Medulla oblongata (tissue), 1 donor: ENCODE measurements around the gene TTLL8.
"Not testable (repeated sequence)": the region's sequence is repeated elsewhere in the genome, so short reads cannot be mapped to it uniquely, and the experiment has no call there.

ENCODE experiments used
- DNase-seq: peaks from one replicate; pipeline ENCODE4 v3.0.0-alpha.2; 2015; ENCODE audit errors: extremely low spot score

TTLL8 gene

GRCh38 chr22:49989826-49990225 lies 68.3 kb downstream of the TTLL8 start:
- DNase-seq = not testable (repeated sequence)

DNA sequence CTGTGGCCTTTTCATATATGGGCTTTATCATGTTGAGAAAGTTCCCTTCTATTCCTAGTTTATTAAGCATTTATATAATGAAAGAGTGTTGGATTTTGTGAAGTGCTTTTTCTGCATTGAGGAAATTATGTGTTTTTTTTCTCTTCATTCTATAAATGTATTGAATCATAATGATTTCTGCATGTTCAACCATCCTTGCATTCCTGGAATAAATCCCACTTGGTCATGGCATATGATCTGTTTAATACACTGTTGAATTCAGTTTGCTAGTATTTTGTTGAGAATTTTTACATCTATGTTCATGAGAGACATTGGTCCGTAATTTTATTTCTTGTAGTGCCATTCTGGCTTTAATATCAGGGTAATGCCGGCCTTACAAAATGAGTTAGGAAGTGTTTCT lies 71.8 kb downstream of the TTLL8 start:
- no peak for DNase-seq

DNA sequence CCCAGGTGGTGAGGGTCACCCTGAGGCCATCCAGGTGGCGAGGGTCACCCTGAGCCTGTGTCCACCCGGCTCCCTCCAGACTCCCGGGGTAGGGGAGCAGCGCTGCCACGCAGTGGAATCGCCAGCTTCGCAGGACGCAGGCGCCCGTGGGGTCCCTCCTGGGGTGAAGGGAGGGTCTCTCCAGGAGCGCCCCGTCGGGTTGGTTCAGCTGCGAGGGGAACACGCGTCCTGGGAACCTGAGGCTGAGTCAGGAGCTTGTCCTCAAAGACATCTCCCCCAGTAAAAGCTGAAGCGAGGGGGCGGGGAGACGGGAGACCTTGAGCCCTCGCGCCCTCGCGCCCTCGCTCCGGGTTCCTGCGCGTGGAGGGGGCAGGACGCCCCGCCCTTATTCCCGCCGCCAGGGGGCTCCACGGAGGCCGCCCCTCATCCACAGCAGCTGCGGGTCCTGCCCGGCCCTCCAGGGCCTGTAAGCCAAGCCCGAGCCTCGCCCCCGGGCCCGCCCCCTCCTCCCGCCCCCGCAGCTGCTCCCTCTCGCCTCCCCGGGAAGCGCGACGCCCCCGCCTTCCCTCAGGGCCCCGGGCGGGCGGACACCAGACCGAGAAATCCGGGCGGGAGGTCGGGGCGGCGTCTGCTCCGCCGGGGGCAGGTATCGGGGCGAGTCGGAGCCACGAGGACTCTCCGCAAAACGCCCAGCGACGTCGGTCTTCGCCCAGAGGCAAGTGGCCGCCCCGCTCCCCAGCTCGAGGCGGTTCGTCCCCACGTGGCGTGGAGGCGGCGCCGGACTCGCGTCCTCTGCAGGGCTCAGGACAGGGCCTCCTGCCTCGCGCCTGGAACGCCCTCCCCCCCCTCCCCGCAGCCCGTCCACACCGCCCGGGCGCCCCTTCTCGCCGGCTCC lies 74.7 kb downstream of the TTLL8 start:
- DNase-seq = no peak

- DNase-seq = not testable (repeated sequence)
These were observed 76.3 kb downstream of the TTLL8 start for GRCh38 chr22:49981799-49982198.

GRCh38 chr22:49979587-49980264 lies 78.4 kb downstream of the TTLL8 start:
- DNase-seq = no peak

- DNase-seq = no peak
These were observed 80.5 kb downstream of the TTLL8 start for GRCh38 chr22:49977578-49977977.

DNA sequence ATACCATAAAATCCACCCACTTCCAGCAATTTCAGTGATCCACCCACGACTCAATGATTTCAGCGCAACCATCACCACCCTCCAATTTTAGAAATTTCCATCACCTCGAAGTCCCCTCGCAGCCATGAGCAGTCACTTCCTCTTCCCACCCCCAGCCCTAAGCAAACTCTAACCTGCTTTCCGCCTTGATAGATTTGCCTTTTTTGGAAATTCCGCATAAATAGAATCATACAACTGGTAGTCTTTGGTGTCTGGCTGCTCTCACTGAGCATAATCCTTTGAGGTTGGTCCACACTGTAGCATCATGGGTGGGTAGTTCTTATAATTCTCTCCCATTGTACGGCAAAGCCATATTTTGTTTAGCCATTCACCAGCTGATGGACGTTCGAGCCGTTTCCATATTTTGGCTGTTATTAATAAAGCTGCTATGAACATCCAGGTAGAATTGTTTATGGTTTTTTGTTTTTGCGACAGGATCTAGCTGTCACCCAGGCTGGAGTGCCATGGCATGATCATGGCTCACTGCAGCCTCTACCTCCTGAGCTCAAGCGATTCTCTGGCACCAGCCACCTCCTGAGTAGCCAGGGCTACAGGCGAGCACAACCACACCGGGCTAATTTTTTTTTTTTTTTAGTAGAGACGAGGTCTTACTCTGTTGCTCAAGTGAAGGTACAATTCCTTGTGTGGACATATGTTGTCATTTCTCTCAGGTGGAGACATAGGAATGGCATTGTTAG lies 81.5 kb downstream of the TTLL8 start:
- DNase-seq = no peak

DNA sequence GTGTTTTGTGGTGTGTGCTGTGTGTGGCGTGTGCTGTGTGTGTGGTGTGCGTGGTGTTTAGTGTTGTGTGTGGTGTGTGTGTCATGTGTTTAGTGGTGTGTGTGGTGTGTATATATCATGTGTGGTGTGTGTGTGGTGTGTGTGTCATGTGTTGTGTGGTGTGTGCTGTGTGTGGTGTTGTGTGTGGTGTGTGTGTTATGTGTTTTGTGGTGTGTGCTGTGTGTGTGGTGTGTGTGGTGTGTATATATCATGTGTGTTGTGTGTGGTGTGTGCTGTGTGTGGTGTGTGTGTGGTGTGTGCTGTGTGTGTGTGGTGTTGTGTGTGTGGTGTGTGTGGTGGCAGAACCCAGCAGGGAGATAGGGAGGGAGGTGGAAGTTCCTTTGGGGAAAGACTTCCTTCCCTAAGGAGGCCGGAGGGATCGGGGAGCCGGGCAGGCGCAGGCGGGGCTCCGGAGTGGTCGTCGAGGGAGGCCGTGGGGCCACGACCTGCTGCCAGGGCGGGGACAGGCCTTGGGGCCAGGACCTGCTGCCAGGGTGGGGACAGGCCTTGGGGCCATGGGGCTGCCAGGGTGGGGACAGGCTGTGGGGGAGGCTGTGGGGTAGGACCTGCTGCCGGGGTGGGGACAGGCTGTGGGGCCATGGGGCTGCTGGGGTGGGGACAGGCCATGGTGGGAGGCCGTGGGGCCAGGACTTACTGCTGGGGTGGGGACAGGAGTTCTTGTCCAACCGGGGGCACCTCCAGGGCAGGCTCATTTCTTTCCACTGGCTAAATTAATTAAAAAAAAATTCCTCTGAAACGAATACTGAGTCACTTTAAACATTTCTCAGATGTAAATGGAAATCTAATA lies 82.3 kb downstream of the TTLL8 start:
- DNase-seq = no peak

GRCh38 chr22:49973018-49973961 lies 84.8 kb downstream of the TTLL8 start:
- no peak for DNase-seq

- DNase-seq = no peak
These were observed 85.7 kb downstream of the TTLL8 start for GRCh38 chr22:49972163-49973017.

GRCh38 chr22:49971232-49972162 lies 86.6 kb downstream of the TTLL8 start:
- DNase-seq = peak; percentile 40

GRCh38 chr22:49970528-49971231 lies 87.4 kb downstream of the TTLL8 start:
- DNase-seq = peak; percentile 94

DNA sequence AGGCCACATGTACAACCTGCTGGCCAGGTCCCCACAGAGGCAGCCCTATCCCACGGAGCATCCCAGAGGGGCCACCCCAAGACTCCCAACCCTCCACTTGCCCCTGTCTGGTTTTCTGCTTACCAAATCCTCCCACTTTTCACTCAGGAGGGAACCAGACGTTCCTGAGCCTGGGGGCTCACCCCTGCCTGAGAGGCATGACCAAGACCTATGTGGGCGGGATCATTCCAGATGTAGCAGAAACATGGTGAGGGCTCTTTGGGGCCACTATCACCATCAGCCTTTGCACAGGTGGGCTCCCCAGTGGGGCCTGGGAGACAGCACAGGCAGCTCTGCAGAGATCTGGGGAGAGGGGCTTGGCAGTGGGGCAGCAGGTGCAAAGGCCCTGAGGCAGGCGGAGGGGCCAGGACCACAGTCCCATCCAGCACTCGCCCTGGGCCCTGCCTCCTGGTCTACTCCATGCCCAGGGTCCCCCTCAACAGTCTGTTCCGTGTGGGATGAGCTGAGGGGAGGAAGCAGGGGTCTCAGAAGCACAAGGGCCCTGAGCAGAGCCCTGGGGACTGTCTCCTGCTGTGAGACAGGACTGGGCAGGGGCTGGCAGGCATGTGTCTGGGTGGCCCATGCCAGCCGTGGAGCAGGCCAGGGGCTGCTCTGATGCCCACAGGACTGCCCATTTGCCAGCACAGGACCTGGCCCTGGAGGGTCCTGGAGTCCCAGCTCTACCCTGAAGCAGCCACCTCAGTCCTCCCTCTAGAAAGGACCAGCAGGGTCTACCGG lies 88.2 kb downstream of the TTLL8 start:
- DNase-seq = no peak

DNA sequence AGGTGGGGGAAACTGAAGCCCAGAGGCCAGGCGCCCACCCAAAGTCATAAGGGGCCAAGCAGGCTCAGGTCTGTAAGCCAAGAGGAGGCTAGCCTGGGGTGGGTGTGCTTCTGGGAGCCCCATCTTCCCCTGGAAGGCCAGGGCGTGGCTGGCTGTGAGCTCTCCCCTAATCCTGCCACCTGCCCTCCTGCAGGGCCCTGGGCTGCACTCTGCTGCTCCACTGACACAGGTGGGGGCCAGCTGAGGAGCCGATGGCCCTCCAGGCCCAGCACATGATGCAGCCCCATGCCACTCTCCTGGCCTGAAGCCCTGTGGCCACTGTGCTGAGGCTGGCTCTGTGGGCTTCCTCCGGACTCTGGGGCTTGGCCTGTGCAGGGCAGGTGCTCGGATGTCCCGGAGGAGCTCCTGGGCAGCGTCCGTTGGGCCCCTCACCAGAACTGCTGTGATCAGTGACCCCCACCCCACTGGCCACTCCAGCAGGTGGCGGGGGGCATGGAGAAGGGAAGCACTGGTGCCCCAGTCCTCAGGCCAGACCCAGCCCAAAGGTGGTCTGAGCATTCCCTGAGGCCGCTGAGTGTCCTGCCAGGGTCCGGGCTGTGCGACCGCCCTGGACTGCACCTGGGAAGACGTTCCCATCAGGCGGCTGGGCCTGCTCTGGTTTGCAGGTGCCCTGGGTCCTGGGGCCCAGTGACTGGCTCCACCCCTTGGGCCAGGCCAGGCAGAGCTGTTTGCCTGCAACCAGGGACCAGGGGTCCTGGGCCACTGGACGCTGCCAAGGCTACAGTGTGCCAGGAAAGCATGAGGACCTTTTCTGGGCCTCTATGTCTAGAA lies 89.1 kb downstream of the TTLL8 start:
- no peak for DNase-seq
